GM19397 (cell line): ENCODE data around the gene TAS1R3.
A peak's percentile ranks its signal among the peaks of the same experiment; 100 is the strongest.

Experiments used
- ATAC-seq: cut with Tn5 transposase; IDR thresholded peaks from one replicate; pipeline ENCODE4 v1.9.1; 2021; ENCODE audit warnings: mild to moderate bottlenecking, moderate library complexity; ENCODE audit not compliant: unreplicated experiment

TAS1R3 gene

GRCh38 chr1:1294250-1294890 is 36.7 kb upstream of the TAS1R3 start:
- ATAC-seq, result no peak

GRCh38 chr1:1295154-1295923 is 35.7 kb upstream of the TAS1R3 start:
- ATAC-seq, result no peak

GRCh38 chr1:1296070-1297061 is 34.7 kb upstream of the TAS1R3 start:
- no peak for ATAC-seq

DNA sequence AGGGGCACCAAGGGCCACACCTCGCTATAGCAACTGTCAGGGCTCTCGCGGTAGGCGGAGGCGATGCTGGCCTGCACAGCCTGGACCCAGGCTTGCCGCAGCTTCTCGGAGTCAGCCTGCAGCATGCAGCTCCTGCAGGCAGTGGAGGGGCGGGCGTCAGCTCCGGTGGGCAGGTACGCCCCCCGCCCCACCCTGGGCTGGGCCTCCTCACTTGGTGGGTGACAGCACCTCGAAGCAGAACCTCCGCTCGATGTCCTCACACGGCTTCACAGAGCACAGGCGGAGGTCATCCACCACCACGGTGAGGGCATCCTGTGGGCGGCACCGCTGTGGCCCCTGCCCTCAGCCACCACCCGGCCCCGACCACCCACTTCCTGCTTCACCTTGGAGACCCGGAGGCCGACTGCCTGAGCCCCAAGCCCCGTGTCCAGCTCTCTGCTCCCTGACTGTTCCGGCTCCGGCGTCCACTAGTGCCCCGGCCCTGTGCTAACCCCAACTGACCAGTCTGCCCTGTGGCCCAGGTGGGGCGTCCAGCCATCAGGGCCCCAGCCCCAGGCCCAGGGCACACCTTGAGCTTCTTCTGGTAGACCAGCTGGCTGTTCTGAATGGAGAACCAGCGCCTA is 33.2 kb upstream of the TAS1R3 start:
- ATAC-seq, result no peak

- no peak for ATAC-seq
These were observed 32.0 kb upstream of the TAS1R3 start for GRCh38 chr1:1298861-1299685.

DNA sequence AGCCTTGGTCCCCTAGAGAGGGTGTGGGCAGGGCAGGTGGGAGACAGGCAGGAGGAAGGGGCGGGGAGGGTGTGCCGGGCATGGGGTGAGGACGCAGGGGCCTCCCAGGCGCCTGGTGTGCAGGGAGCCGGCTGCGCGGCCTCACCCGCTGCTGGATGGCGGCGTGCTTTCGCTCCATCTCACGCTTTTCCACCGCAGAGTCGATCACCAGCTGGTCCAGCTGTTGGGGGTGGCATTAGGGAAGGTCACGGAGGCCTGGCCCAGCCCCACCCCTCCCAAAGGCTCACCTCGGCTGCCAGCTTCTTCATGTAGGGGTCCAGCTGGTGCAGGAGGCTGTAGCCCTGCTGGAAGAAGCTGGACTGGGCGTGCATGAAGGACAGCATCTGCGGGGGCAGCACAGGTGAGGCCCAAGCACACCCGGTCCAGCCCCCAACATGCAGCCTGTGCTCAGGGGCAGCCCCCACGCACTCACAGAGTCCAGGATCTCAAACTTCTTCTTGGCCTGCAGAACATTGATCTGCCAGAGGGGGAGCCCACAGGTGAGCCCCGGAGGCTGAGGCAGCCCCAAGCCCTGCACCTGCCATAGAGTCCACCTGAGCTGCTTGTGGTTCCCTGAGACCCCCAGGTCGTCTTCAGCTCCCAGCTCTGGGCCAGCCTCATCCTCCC is 31.3 kb upstream of the TAS1R3 start:
- no peak for ATAC-seq

DNA sequence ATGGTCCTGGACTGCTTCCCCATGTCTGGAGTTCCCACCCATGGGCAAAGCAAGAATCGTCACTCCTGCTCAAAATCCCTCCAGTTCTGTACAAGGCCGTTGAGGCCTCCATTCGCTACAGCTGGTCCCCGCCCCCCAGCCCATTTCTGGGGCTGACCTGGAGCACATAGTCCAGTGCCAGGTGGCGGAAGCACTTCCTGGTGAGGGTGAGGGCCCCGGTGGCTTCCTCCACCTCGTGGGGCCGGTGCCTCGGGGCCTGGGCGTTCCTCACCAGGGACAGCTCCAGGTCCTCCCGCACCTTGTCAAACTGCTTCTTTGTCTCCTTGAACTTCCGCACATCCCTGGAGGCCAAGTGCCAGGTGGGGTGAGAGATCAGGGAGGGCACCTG is 30.7 kb upstream of the TAS1R3 start:
- no peak for ATAC-seq

GRCh38 chr1:1302006-1302430 is 29.1 kb upstream of the TAS1R3 start:
- no peak for ATAC-seq

DNA sequence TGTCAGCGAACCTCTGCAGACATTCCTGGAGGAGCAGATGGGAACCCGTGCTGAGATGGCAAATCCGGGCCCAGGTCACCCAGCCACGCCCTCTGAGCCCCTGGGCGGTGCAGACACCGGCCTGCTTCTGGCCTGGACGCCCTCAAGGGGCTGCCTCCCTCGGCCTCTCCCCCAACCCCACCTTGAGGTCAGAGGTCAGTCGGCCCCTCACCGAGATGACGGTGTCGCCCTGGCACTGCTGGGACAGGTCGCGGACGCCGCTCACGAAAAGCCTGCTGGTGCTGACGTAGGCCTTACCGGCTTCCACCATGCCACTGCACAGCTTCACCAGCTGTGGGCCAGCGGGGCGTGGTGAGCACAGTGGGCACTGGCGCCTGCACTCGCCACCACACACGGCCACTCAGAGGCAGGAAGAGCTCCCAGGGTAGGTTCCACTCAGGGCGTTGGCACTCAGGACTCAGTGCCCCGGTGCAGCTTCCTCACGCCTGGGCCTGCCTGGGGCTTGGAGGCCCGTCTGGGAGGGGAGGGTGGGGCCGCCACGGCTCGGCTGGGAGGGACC is 28.1 kb upstream of the TAS1R3 start:
- ATAC-seq, result no peak

- ATAC-seq, result no peak
These were observed 27.3 kb upstream of the TAS1R3 start for GRCh38 chr1:1303736-1304135.

GRCh38 chr1:1304331-1305299 is 26.5 kb upstream of the TAS1R3 start:
- no peak for ATAC-seq

DNA sequence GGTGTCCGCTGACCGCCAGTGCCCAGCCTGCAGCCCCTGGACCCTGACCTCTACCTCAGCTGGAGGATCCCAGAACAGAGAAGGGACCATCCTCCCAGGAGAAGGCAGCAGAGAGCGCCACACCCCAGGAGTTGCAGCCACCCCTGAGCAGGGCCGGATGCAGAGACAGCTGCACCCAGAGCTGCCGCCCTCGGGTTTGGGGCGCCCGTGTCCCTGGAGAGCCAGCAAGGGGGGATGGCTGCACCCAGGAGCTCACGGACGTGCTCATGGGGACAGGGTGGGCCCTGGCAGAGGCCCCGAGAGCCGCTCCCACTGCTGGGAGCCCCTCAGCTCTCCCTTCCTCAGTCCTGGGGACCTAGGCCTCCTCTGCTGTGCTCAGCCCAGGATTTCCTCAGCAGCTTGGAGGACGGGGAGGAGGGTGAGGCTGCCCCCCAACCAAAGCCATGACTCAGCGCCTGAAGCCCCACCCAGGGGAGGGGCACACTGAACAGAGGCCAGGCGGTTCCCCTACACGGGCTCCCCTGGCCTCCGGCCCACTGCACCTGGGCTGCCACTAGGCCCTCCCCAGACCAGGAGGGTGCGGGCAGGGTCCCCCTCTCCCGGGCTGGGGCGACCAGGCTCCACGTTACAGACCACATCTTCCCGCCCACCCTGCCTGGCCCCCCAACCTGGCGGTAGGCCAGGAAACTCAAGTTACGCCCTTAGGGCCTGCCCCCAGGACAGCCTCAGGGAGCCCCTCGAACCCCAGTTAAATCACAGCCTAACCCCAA is 25.6 kb upstream of the TAS1R3 start:
- no peak for ATAC-seq

- ATAC-seq, result no peak
These were observed 24.9 kb upstream of the TAS1R3 start for GRCh38 chr1:1306070-1306660.

DNA sequence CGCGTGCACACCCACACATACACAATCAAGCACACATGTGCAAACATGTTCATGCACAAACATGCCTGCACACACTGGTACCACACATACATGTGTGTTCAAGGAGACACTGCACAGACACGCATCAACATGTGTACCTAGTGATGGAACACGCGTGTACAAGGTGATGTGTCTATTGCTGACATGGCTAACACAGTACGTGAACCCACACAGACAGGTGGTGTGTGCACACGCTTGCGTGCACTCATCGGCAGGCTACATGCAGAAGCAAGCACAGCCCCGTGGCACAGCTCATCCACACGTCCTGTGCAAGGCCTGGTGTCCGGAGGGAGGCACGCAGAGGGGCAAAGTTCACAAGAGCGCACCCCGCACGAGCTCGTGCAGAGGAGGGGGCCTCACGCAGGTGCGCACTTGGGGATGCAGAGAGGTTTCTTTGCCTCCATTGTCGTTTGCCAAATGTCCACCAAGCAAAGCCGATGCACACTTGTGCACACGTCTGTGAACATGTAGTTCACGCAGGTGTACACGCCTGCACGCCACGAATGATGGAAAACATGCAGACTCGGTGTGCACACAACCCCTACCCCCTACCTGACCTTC is 24.3 kb upstream of the TAS1R3 start:
- no peak for ATAC-seq

GRCh38 chr1:1307261-1307922 is 23.7 kb upstream of the TAS1R3 start:
- peak; percentile 1 for ATAC-seq
